ENCODE measurements around the gene GUCY1A2.
"Not testable (repeated sequence)": the region's sequence is repeated elsewhere in the genome, so short reads cannot be mapped to it uniquely, and the experiment has no call there.

Gene GUCY1A2

GRCh38 chr11:107018219-107018901, at the start of gene GUCY1A2:
Gene GUCY1A2 (minus strand): TSS chr11:107018476. CDS start chr11:107018055, 421 bp downstream.
- Histone ChIP-seq H3K4me3 (ENCODE audit: low read depth, low read length) (peak within 1 kb of the TSS; percentile 52), H3K27me3 (replicated peaks) (peaks cover 5% of the 10 kb centered on the region), H3K36me3 (replicated peaks) (no peaks in the 10 kb centered on the region), H3K27ac (no peak within 1 kb of the TSS)
- in situ Hi-C loops (cut with HindIII; ENCODE audit: low pct_ligation_motif_present, low sequenced_read_pairs): no loop called here
- no peak for TF ChIP-seq CTCF (IDR thresholded peaks at IDR 0.05; ENCODE audit: low read depth, low read length, missing control alignments)
- no peak for DNase-seq

GRCh38 chr11:107054391-107054790, 36.1 kb upstream of the GUCY1A2 start:
- Histone ChIP-seq H3K27ac (no peak overlapping the region), H3K36me3 (replicated peaks) (no peaks in the 10 kb centered on the region), H3K4me3 (ENCODE audit: low read depth, low read length) (no peak overlapping the region), H3K27me3 (replicated peaks) (no peaks in the 10 kb centered on the region)
- no peak for DNase-seq
- TF ChIP-seq CTCF (IDR thresholded peaks at IDR 0.05; ENCODE audit: low read depth, low read length, missing control alignments): no peak
- in situ Hi-C loops (cut with HindIII; ENCODE audit: low pct_ligation_motif_present, low sequenced_read_pairs): no loop called here

DNA sequence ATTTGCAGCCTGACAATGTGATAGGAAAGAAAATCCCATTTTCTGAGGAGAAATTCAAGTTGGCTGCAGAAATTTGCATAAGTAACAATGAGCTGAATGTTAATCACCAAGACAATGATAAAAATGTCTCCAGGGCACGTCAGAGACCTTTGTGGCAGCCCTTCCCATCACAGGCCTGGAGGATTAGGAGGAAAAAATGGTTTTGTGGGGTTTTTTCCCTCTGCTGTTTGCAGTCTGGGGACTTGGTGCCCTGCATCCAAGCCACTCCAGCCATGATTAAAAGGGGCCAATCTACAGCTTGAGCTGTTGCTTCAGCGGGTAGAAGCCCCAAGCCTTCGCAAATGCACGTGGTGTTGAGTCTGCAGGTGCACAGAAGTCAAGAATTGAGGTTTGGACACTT, 33.1 kb upstream of the GUCY1A2 start:
- in situ Hi-C loops (cut with HindIII; ENCODE audit: low pct_ligation_motif_present, low sequenced_read_pairs); H3K27ac ChIP-seq; DNase-seq; H3K36me3 ChIP-seq (replicated peaks); H3K27me3 ChIP-seq (replicated peaks); H3K4me3 ChIP-seq (ENCODE audit: low read depth, low read length): not testable (repeated sequence)

DNA sequence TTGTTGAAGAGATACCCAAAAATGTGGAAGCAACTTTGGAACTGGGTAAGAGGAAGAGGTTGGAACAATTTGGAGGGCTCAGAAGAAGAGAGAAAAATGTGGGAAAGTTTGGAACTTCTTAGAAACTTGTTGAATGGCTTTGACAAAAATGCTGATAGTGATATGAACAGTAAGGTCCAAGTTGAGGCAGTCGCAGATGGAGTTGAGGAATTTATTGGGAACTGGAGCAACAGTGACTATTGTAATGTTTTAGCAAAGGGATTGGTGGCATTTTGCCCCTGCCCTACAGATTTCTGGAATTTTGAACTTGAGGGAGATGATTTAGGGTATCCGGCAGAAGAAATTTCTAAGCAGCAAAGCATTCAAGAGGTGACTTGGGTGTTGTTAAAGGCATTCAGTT, 32.6 kb upstream of the GUCY1A2 start:
- H3K4me3 ChIP-seq (ENCODE audit: low read depth, low read length); H3K36me3 ChIP-seq (replicated peaks); in situ Hi-C loops (cut with HindIII; ENCODE audit: low pct_ligation_motif_present, low sequenced_read_pairs); DNase-seq; H3K27ac ChIP-seq; H3K27me3 ChIP-seq (replicated peaks): not testable (repeated sequence)

GRCh38 chr11:107050121-107050520, 31.8 kb upstream of the GUCY1A2 start:
- TF ChIP-seq CTCF (IDR thresholded peaks at IDR 0.05; ENCODE audit: low read depth, low read length, missing control alignments): no peak
- DNase-seq: peak; percentile 39
- in situ Hi-C loops (cut with HindIII; ENCODE audit: low pct_ligation_motif_present, low sequenced_read_pairs): no loop called here
- H3K27me3 ChIP-seq (replicated peaks): no peaks in the 10 kb centered on the region
- H3K27ac ChIP-seq: no peak overlapping the region
- H3K4me3 ChIP-seq (ENCODE audit: low read depth, low read length): no peak overlapping the region
- no peaks in the 10 kb centered on the region for H3K36me3 ChIP-seq (replicated peaks)

- Histone ChIP-seq H3K27ac (peak overlapping the region; percentile 95), H3K36me3 (replicated peaks) (no peaks in the 10 kb centered on the region), H3K4me3 (ENCODE audit: low read depth, low read length) (no peak overlapping the region), H3K27me3 (replicated peaks) (no peaks in the 10 kb centered on the region)
- peak; percentile 54 for DNase-seq
- in situ Hi-C loops (cut with HindIII; ENCODE audit: low pct_ligation_motif_present, low sequenced_read_pairs): no loop called here
- no peak for TF ChIP-seq CTCF (IDR thresholded peaks at IDR 0.05; ENCODE audit: low read depth, low read length, missing control alignments)
These were observed 26.2 kb upstream of the GUCY1A2 start for GRCh38 chr11:107044503-107044902.
